GM19240 (cell line): Measurements from ENCODE around the gene ABL1.
A peak's percentile ranks its signal among the peaks of the same experiment; 100 is the strongest.
"Not testable (repeated sequence)": the region's sequence is repeated elsewhere in the genome, so short reads cannot be mapped to it uniquely, and the experiment has no call there.

Experiments used
- DNase-seq: peaks from one replicate; pipeline ENCODE4 v3.0.0; 2011; ENCODE audit warnings: low spot score; ENCODE audit not compliant: insufficient read length

The ABL1 gene

GRCh38 chr9:130847306-130848217, 12.5 kb downstream of the ABL1 start:
- no peak for DNase-seq

DNA sequence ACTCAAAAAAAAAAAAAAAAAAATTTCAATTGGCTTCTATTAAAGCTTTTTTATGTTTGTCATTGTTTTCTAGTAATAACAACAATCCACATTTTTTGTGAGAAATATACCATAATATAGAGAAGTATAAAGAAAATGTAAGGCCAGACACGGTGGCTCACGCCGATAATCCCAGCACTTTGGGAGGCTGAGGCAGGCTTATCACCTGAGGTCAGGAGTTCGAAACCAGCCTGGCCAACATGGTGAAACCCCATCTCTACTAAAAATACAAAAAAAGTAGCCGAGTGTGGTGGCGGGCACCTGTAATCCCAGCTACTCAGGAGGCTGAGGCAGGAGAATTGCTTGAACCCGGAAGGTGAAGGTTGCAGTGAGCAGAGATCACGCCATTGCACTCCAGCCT, 13.5 kb downstream of the ABL1 start:
- not testable (repeated sequence) for DNase-seq

GRCh38 chr9:130849356-130849755, 14.3 kb downstream of the ABL1 start:
- DNase-seq, result no peak

- DNase-seq, result no peak
These were observed 17.7 kb downstream of the ABL1 start for GRCh38 chr9:130852801-130853200.

GRCh38 chr9:130854092-130854491, 19.0 kb downstream of the ABL1 start:
- DNase-seq, result no peak

- DNase-seq, result no peak
These were observed 19.8 kb downstream of the ABL1 start for GRCh38 chr9:130854835-130855234.

- DNase-seq, result no peak
These were observed 21.4 kb downstream of the ABL1 start for GRCh38 chr9:130856474-130856873.

GRCh38 chr9:130857864-130858738, 23.0 kb downstream of the ABL1 start:
- no peak for DNase-seq

DNA sequence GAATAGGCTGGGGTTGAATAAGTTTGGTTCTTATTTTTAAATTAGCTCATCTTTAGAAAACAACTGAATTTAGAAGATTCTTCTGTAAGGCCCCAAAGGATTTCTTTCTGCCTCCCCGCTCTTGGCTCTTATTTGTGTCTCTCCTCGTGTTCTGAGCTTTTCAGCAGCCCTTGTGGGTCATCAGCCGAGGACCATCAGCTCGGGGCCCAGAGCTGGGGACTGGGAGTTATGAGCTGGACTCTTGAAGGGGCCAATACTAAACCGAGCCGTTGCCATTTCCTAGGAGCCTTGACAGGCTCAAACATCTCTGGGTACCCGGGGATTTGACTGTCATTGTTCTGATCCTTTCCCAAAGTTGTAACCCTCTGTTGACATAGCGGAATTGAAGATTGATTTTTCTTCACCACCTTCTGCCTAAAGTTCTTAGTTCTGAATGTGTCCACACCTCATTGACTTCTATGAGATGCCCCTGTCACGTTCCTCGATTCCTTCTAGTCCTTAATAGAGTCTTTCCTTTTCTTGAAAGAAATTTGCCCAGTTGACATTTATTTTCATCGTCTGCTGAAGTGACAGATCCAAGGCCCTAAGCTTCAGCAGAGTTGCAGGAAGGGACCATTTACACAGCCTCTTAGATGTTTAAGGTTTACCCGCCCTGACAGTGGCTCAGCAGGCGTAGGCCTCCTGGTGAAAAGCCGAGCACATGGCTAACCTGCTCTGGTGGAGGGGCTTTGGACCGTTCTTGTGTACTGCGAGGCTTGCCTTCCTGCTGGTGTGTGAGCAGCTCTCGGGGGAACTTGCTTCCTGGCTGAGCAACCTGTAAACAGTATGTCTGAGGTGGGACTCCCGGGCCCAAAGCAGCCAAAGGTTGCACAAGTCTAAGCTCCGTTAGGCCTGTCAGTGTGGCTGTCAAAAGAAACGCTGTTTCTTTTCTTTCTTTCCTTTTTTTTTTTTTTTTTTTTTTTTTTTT, 24.0 kb downstream of the ABL1 start:
- DNase-seq, result no peak

DNA sequence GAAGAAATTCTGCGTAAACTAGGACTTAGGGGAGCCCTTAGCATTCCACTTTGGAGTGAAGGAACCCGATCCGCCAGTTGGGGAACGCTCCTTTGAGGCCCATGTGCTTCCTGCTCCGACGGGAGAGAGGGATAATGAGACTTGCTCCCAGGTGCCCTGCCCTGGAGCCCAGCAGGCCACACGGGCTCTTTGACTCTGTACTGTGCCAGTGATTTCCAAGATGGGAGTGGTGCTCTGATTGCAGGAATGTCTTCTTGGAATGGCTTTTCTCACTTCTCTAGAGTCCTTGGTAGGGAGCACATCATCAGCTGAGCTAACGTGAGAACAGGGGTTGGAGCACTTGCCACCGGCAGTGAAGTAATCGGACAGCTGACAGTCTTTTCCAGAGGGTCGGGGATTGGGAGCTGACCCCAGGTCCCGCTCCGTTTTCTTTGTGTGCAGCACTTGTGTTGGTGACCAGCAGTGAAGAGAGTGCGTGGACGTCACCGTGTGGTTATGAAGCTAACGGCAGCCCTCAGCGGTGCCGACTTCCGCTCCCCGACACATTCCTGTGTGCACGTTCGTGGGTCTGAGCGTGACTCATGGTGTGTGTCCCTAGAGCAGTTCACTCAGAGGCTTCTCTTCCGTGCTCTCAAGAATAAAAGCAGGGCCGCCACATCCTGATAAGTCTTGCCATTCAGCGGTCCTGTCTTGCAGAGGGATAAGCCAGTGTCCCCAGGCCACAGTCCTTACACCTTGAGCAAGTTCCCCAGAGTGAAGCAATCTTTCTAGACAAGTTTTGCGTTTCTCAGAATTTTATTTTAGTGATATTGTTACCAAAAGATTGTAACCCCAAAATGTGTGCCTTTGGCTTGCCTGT, 25.6 kb downstream of the ABL1 start:
- no peak for DNase-seq

DNA sequence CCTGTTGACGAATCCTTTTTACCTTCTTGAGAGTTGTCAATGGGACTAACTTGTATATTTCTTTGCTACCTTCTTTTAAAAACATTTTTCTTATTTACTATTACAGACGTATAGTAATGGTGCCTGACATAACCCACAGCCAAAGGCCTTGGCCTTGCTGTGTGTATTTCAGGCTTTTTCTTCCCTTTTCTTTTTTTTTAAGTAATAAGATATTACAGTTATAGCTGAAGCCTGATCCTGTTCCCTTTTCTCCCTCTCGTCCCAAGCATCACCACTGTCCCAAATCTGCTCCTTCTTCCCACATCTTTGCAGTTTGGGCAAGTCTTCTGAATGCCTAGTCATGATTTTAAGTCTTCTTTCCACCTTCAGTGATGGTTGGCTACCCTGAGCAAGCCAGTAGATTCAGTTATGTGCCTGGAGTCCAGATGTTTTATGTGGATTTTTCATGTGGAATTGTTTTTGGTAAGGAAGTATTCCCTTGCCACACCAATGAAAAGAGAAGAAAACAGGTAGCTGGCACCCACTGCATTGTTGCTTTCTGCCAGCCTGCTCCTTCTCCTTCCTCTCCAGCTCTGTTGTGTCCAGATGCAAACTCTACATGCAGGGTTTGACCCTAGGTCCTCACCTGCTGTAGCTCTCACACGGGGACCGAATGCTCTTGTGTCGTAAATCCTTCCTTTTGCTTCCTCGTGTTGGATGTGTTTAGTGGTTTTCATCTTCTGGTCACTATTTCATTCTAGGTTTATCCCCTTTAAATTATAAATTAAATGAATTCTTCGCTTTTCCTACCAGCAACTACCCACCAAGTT, 26.5 kb downstream of the ABL1 start:
- no peak for DNase-seq

- DNase-seq, result no peak
These were observed 27.2 kb downstream of the ABL1 start for GRCh38 chr9:130862217-130862616.

- no peak for DNase-seq
These were observed 27.7 kb downstream of the ABL1 start for GRCh38 chr9:130862747-130863146.

DNA sequence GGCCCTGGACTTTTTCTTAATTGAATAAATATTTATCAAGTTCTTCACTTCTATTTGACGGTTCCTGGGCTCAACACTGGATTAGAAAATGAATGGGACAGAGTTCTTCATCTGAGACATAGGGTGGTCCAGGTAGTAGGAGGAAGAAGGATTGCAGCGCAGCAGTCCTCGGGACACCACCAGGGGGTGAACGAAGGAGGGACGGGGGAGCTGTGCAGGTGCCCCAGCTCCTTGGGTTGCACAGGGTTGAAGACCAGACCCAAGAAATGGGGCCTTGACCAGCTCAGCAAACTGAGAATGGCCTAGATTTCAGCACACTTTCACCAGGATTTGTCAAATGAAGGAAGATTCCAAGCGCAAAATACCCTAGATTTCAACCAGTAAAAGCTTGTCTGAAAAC, 29.5 kb downstream of the ABL1 start:
- DNase-seq, result no peak

DNA sequence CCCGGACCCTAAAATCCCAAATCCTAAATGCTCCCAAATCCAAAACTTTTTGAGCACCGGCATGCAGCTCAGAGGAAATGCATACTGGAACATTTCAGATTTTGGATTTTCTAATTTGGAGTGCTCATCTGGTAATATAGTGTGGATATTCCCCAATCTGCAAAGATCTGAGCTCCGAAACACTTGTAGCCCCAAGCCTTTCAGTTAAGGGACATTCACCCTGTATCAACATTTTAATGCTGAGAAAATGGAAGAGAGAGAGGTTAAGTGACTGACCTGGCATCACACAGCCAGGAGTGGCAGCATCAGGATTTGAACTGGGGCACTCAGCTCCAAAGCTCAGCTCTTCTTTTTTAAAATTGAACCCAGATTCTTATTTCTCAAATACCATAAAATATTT, 30.9 kb downstream of the ABL1 start:
- DNase-seq, result no peak

DNA sequence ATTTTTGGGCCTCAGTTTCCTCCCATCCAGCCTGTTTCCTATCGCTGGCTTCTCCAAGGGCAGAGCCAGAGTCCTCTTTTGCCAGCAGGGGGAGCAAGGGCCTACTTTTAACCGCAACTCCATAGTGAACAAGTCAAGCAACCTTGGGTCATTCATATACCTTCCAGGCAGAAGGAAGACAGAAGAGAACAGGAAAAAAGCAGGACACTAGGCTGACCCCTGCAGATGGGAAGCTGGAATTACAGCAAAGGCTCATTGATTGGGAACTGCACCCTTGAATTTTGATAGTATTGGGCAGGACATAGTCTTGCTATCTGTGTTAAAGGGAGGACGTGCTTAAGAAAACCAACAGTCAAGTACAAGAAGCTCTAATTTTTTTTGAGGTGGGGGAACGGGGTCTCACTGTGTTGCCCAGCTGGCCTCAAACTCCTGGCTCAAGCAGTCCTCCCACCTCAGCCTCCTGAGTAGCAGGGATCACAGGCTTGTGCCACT, 31.5 kb downstream of the ABL1 start:
- DNase-seq, result peak; percentile 15

DNA sequence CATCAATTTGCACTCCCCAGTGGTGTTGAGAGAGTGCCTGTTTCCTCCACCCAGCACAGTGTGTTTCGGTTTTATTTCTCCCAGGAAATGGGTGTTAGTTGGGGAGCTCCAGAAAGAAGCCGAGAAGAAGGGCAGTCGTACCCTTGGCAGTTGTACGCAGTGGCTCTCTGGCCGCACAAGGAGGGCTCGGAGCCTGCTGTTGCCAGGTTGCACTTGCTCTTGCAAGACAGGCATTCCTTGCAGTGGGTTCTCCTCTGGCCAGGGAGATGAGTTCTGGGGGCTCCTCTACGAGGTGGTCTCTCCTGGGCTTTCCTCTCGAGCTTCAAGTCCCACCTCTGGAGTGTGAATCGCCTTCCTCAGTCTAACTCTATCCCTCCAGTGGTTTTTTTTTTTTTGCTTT, 32.5 kb downstream of the ABL1 start:
- no peak for DNase-seq

DNA sequence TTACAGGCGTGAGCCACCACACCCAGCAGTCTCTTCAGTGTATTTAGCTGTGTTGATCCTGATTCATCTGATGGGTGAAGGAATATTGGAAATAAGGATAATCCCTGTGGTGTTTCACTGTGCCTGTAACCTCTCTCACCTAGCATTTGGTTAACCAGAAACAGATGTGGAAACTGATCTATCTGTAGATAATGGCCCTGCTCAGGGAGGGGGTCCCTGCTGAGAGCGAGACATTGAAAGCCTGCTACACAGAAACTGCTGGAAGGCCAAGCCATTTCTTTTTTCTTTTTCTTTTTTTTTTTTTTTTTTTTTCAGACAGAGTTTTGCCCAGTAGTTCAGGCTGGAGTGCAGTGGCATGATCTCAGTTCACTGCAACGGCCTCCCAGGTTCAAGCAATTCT, 33.2 kb downstream of the ABL1 start:
- no peak for DNase-seq

DNA sequence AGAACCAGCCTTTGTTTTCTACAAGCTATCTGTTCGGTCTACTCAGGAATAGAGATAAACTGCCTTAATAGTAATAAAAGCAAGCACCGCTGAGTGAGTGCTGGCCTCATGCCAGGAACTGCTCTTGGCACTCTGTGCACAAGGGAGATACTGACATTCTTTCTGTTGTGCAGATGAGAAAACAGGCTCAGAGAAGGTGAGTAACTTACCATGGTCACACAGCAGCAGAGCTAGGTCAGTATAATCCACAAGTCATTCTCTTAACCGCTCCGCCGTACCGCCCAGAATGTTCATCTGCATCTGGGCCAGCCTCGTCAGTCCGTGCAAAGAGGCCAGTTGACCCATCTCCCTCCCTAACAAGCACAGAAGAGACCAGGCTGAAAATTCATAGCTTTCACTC, 34.2 kb downstream of the ABL1 start:
- DNase-seq, result no peak
